HEK293 (cell line): Measurements from ENCODE around the gene SMIM8.

Source experiments
- CTCF ChIA-PET: fragments of 350-600 bp; formaldehyde crosslinking; extraction: SDS; loops from one replicate; lab custom pipeline; 2021; ENCODE audit warnings: antibody characterized with exemption; lab: Yijun Ruan, JAX
- POLR2A ChIA-PET: fragments of 300-600 bp; formaldehyde crosslinking; extraction: SDS; loops from one replicate; lab custom pipeline; 2020; ENCODE audit warnings: antibody characterized with exemption, inconsistent platforms; lab: Yijun Ruan, JAX
- H3K27ac ChIP-seq: fragments of 200-500 bp; sonication (Bioruptor generic); 2 replicates; pipeline ENCODE4 v1.5.1; 2014; ENCODE audit warnings: low read depth, low read length, control low read depth, inconsistent platforms; ENCODE audit errors: extremely low read depth
- H3K36me3 ChIP-seq, 2 experiments: fragments of 200-500 bp in 1 of 2; sonication (Bioruptor generic) in 1 of 2; 1 replicate in 1 of 2; 2 replicates in 1 of 2; pipeline ENCODE4 v1.5.1; 2014 to 2017; ENCODE audit warnings: inconsistent platforms in 2 of 2, low read length in 2 of 2; ENCODE audit not compliant: control insufficient read depth in 2 of 2, insufficient read depth in 1 of 2
- H3K4me1 ChIP-seq: fragments of 200-500 bp; sonication (Bioruptor generic); 2 replicates; pipeline ENCODE4 v1.5.1; 2014; ENCODE audit warnings: mild to moderate bottlenecking, low read length, inconsistent platforms; ENCODE audit not compliant: control insufficient read depth, insufficient read depth
- H3K4me3 ChIP-seq: 2 replicates; pipeline ENCODE4 v1.5.1; 2011; ENCODE audit warnings: low read depth, mild to moderate bottlenecking, control low read depth, low read length, moderate library complexity
- H3K9me3 ChIP-seq: fragments of 200-500 bp; sonication (Bioruptor generic); 2 replicates; pipeline ENCODE4 v1.5.1; 2014; ENCODE audit warnings: low read depth, low read length, inconsistent platforms; ENCODE audit not compliant: control insufficient read depth, insufficient read depth
- EGR2 ChIP-seq: fragments of 450-650 bp; formaldehyde crosslinking; IDR thresholded peaks from 2 replicates; pipeline ENCODE4 v1.5.1; 2016; ENCODE audit warnings: low read depth, missing biosample characterization, missing genetic modification characterization
- KLF1 ChIP-seq: fragments of 450-650 bp; formaldehyde crosslinking; IDR thresholded peaks from 2 replicates; pipeline ENCODE4 v1.5.1; 2016; ENCODE audit warnings: missing biosample characterization, missing genetic modification characterization
- ZFHX2 ChIP-seq: fragments of 450-650 bp; formaldehyde crosslinking; conservative IDR thresholded peaks from 2 replicates; pipeline ENCODE4 v1.5.1; 2016; ENCODE audit warnings: missing biosample characterization, missing genetic modification characterization
- ZFP69B ChIP-seq: fragments of 450-650 bp; formaldehyde crosslinking; IDR thresholded peaks from 2 replicates; pipeline ENCODE4 v1.5.1; 2016; ENCODE audit warnings: missing biosample characterization, missing genetic modification characterization
- ZNF133 ChIP-seq: fragments of 450-650 bp; formaldehyde crosslinking; IDR thresholded peaks from 2 replicates; pipeline ENCODE4 v1.5.1; 2016; ENCODE audit warnings: missing biosample characterization, missing genetic modification characterization
- ZNF138 ChIP-seq: fragments of 450-650 bp; formaldehyde crosslinking; IDR thresholded peaks from 2 replicates; pipeline ENCODE4 v1.5.1; 2016; ENCODE audit warnings: missing biosample characterization, missing genetic modification characterization, borderline replicate concordance
- ZNF157 ChIP-seq: fragments of 450-650 bp; formaldehyde crosslinking; IDR thresholded peaks from 2 replicates; pipeline ENCODE4 v1.5.1; 2016; ENCODE audit warnings: missing biosample characterization, missing genetic modification characterization
- ZNF211 ChIP-seq: fragments of 450-650 bp; formaldehyde crosslinking; IDR thresholded peaks from 2 replicates; pipeline ENCODE4 v1.5.1; 2016; ENCODE audit warnings: low read depth, missing biosample characterization, missing genetic modification characterization
- ZNF433 ChIP-seq: fragments of 450-650 bp; formaldehyde crosslinking; IDR thresholded peaks from 2 replicates; pipeline ENCODE4 v1.5.1; 2016; ENCODE audit warnings: missing biosample characterization, missing genetic modification characterization, low read depth
- ZNF555 ChIP-seq: fragments of 450-650 bp; formaldehyde crosslinking; conservative IDR thresholded peaks from 2 replicates; pipeline ENCODE4 v1.5.1; 2017; ENCODE audit warnings: missing biosample characterization, mild to moderate bottlenecking, missing genetic modification characterization, inconsistent platforms
- ZNF600 ChIP-seq: fragments of 450-650 bp; formaldehyde crosslinking; IDR thresholded peaks from 2 replicates; pipeline ENCODE4 v1.5.1; 2016; ENCODE audit warnings: missing biosample characterization, missing genetic modification characterization
- ZNF629 ChIP-seq: fragments of 450-650 bp; formaldehyde crosslinking; IDR thresholded peaks from 2 replicates; pipeline ENCODE4 v1.5.1; 2017; ENCODE audit warnings: missing biosample characterization, missing genetic modification characterization
- ZNF658 ChIP-seq: fragments of 450-650 bp; formaldehyde crosslinking; IDR thresholded peaks from 2 replicates; pipeline ENCODE4; 2016; ENCODE audit warnings: missing biosample characterization, missing genetic modification characterization
- ZNF660 ChIP-seq: fragments of 450-650 bp; IDR thresholded peaks from 2 replicates; pipeline ENCODE4 v1.5.1; 2018; ENCODE audit warnings: missing biosample characterization, mild to moderate bottlenecking, missing genetic modification characterization
- ZNF664 ChIP-seq: fragments of 450-650 bp; formaldehyde crosslinking; IDR thresholded peaks from 2 replicates; pipeline ENCODE4 v1.5.1; 2016; ENCODE audit warnings: missing biosample characterization, missing genetic modification characterization
- ZNF792 ChIP-seq: fragments of 450-650 bp; formaldehyde crosslinking; IDR thresholded peaks from 2 replicates; pipeline ENCODE4 v1.5.1; 2016; ENCODE audit warnings: missing biosample characterization, missing genetic modification characterization
- ZNF830 ChIP-seq: fragments of 450-650 bp; IDR thresholded peaks from 2 replicates; pipeline ENCODE4 v1.5.0; 2018; ENCODE audit warnings: missing biosample characterization, missing genetic modification characterization, low read depth, mild to moderate bottlenecking, moderate library complexity
- ZSCAN16 ChIP-seq: fragments of 450-650 bp; formaldehyde crosslinking; IDR thresholded peaks from 2 replicates; pipeline ENCODE4 v1.5.1; 2016; ENCODE audit warnings: missing biosample characterization, missing genetic modification characterization
- TF ChIP-seq, protein P1 (sequence below): fragments of 450-650 bp; formaldehyde crosslinking; IDR thresholded peaks from 2 replicates; pipeline ENCODE4 v1.5.1; 2016; ENCODE audit warnings: missing biosample characterization, missing genetic modification characterization
- TF ChIP-seq, protein P2 (sequence below): fragments of 450-650 bp; formaldehyde crosslinking; IDR thresholded peaks from 2 replicates; pipeline ENCODE4 v1.5.1; 2016; ENCODE audit warnings: missing biosample characterization, missing genetic modification characterization, borderline replicate concordance
- TF ChIP-seq, protein P3 (sequence below): fragments of 450-650 bp; formaldehyde crosslinking; IDR thresholded peaks from 2 replicates; pipeline ENCODE4 v1.5.1; 2016; ENCODE audit warnings: missing biosample characterization, missing genetic modification characterization
- TF ChIP-seq, protein P4 (sequence below): fragments of 450-650 bp; formaldehyde crosslinking; IDR thresholded peaks from 2 replicates; pipeline ENCODE4 v1.5.1; 2016; ENCODE audit warnings: missing biosample characterization, missing genetic modification characterization
- TF ChIP-seq, protein P5 (sequence below): fragments of 450-650 bp; formaldehyde crosslinking; IDR thresholded peaks from 2 replicates; pipeline ENCODE4 v1.5.1; 2016; ENCODE audit warnings: missing biosample characterization, missing genetic modification characterization

SMIM8 gene

DNA sequence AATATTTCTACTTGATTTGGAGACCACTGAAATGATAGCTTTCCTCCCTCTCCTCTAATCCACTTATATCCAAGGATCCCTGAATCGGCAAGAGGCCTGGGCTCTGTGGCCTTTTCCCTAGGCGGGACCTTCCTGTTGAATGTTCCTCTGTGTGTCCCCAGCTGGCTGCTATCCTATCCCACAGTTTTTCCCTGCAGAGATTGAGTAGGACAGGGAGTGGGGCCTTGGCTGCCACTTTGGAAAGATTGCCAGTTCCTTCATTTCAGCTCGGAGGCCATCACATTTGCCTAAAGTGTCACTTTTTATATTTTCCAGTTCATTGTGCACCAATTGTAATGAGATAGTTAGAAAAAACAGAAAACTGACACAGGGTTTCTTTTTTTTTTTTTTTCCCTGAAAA, 38.9 kb upstream of the SMIM8 start (continued):
- TF ChIP-seq, protein P1, sequence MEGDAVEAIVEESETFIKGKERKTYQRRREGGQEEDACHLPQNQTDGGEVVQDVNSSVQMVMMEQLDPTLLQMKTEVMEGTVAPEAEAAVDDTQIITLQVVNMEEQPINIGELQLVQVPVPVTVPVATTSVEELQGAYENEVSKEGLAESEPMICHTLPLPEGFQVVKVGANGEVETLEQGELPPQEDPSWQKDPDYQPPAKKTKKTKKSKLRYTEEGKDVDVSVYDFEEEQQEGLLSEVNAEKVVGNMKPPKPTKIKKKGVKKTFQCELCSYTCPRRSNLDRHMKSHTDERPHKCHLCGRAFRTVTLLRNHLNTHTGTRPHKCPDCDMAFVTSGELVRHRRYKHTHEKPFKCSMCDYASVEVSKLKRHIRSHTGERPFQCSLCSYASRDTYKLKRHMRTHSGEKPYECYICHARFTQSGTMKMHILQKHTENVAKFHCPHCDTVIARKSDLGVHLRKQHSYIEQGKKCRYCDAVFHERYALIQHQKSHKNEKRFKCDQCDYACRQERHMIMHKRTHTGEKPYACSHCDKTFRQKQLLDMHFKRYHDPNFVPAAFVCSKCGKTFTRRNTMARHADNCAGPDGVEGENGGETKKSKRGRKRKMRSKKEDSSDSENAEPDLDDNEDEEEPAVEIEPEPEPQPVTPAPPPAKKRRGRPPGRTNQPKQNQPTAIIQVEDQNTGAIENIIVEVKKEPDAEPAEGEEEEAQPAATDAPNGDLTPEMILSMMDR (tag by site-specific recombination): no peak
- TF ChIP-seq, protein P2, sequence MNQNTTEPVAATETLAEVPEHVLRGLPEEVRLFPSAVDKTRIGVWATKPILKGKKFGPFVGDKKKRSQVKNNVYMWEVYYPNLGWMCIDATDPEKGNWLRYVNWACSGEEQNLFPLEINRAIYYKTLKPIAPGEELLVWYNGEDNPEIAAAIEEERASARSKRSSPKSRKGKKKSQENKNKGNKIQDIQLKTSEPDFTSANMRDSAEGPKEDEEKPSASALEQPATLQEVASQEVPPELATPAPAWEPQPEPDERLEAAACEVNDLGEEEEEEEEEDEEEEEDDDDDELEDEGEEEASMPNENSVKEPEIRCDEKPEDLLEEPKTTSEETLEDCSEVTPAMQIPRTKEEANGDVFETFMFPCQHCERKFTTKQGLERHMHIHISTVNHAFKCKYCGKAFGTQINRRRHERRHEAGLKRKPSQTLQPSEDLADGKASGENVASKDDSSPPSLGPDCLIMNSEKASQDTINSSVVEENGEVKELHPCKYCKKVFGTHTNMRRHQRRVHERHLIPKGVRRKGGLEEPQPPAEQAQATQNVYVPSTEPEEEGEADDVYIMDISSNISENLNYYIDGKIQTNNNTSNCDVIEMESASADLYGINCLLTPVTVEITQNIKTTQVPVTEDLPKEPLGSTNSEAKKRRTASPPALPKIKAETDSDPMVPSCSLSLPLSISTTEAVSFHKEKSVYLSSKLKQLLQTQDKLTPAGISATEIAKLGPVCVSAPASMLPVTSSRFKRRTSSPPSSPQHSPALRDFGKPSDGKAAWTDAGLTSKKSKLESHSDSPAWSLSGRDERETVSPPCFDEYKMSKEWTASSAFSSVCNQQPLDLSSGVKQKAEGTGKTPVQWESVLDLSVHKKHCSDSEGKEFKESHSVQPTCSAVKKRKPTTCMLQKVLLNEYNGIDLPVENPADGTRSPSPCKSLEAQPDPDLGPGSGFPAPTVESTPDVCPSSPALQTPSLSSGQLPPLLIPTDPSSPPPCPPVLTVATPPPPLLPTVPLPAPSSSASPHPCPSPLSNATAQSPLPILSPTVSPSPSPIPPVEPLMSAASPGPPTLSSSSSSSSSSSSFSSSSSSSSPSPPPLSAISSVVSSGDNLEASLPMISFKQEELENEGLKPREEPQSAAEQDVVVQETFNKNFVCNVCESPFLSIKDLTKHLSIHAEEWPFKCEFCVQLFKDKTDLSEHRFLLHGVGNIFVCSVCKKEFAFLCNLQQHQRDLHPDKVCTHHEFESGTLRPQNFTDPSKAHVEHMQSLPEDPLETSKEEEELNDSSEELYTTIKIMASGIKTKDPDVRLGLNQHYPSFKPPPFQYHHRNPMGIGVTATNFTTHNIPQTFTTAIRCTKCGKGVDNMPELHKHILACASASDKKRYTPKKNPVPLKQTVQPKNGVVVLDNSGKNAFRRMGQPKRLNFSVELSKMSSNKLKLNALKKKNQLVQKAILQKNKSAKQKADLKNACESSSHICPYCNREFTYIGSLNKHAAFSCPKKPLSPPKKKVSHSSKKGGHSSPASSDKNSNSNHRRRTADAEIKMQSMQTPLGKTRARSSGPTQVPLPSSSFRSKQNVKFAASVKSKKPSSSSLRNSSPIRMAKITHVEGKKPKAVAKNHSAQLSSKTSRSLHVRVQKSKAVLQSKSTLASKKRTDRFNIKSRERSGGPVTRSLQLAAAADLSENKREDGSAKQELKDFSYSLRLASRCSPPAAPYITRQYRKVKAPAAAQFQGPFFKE (tag by site-specific recombination): no peak
- TF ChIP-seq, protein P3, sequence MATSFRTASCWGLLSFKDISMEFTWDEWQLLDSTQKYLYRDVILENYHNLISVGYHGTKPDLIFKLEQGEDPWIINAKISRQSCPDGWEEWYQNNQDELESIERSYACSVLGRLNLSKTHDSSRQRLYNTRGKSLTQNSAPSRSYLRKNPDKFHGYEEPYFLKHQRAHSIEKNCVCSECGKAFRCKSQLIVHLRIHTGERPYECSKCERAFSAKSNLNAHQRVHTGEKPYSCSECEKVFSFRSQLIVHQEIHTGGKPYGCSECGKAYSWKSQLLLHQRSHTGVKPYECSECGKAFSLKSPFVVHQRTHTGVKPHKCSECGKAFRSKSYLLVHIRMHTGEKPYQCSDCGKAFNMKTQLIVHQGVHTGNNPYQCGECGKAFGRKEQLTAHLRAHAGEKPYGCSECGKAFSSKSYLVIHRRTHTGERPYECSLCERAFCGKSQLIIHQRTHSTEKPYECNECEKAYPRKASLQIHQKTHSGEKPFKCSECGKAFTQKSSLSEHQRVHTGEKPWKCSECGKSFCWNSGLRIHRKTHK (tag by site-specific recombination): no peak
- TF ChIP-seq KLF1 (tag by site-specific recombination) (no peak), ZNF664 (tag by site-specific recombination) (no peak), ZNF658 (tag by site-specific recombination) (no peak), EGR2 (tag by site-specific recombination) (no peak), ZNF830 (tag by site-specific recombination) (no peak), ZNF629 (tag by site-specific recombination) (no peak), ZSCAN16 (tag by site-specific recombination) (no peak), ZNF133 (no peak)

DNA sequence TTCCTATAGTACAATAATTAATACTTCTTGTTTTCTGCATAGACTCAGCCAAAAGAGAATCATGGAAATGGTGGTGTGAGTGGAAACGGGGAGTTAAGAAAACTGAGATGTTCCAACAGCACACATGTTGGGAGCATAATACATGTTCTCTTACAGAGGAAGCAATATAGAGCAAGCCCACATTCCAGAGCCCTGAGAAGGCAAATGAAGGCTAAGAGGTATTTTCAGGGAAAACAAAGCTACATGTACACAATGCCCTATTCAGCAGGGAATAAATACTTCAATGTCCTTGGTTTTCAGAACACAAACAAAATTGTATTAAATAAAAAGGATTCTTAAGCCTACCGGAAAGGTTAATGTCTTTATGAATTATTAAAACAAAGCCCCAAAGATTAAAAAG, 35.1 kb upstream of the SMIM8 start:
- ChIA-PET POLR2A (no interaction called here), CTCF (interaction anchor here (1.3 kb wide), 1 partner anchor 10 kb away, joined by 5 read pairs; no protein-coding TSS in a partner anchor)
- no peaks in the 10 kb centered on the region for H3K4me1 ChIP-seq
- no peak overlapping the region for H3K4me3 ChIP-seq
- H3K27ac ChIP-seq: no peak overlapping the region
- no peaks in the 10 kb centered on the region for H3K9me3 ChIP-seq
- TF ChIP-seq ZNF555 (tag by site-specific recombination) (no peak), ZNF660 (tag by site-specific recombination) (no peak), ZFP69B (no peak), KLF1 (tag by site-specific recombination) (no peak), ZNF211 (no peak), ZNF157 (tag by site-specific recombination) (no peak), ZNF792 (tag by site-specific recombination) (no peak), ZNF433 (tag by site-specific recombination) (no peak), ZFHX2 (no peak), ZNF600 (tag by site-specific recombination) (no peak), ZNF138 (tag by site-specific recombination) (no peak)
- TF ChIP-seq, protein P4, sequence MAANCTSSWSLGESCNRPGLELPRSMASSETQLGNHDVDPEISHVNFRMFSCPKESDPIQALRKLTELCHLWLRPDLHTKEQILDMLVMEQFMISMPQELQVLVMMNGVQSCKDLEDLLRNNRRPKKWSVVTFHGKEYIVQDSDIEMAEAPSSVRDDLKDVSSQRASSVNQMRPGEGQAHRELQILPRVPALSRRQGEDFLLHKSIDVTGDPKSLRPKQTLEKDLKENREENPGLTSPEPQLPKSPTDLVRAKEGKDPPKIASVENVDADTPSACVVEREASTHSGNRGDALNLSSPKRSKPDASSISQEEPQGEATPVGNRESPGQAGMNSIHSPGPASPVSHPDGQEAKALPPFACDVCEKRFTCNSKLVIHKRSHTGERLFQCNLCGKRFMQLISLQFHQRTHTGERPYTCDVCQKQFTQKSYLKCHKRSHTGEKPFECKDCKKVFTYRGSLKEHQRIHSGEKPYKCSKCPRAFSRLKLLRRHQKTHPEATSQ: no peak
- TF ChIP-seq, protein P5, sequence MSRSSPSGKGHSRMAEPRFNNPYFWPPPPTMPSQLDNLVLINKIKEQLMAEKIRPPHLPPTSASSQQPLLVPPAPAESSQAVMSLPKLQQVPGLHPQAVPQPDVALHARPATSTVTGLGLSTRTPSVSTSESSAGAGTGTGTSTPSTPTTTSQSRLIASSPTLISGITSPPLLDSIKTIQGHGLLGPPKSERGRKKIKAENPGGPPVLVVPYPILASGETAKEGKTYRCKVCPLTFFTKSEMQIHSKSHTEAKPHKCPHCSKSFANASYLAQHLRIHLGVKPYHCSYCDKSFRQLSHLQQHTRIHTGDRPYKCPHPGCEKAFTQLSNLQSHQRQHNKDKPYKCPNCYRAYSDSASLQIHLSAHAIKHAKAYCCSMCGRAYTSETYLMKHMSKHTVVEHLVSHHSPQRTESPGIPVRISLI (tag by site-specific recombination): no peak
- H3K36me3 ChIP-seq: no peaks in the 10 kb centered on the region
